ENCODE data around the gene HID1. TPM values are rescaled to one million over a fixed set of nuclear protein-coding genes. Genes with fewer than 3 reads are reported as not detected.
"Not testable (repeated sequence)": the region's sequence is repeated elsewhere in the genome, so short reads cannot be mapped to it uniquely, and the experiment has no call there.

Gene HID1
- total RNA-seq, 1 experiment from 2014 or later = 27.5 TPM

DNA sequence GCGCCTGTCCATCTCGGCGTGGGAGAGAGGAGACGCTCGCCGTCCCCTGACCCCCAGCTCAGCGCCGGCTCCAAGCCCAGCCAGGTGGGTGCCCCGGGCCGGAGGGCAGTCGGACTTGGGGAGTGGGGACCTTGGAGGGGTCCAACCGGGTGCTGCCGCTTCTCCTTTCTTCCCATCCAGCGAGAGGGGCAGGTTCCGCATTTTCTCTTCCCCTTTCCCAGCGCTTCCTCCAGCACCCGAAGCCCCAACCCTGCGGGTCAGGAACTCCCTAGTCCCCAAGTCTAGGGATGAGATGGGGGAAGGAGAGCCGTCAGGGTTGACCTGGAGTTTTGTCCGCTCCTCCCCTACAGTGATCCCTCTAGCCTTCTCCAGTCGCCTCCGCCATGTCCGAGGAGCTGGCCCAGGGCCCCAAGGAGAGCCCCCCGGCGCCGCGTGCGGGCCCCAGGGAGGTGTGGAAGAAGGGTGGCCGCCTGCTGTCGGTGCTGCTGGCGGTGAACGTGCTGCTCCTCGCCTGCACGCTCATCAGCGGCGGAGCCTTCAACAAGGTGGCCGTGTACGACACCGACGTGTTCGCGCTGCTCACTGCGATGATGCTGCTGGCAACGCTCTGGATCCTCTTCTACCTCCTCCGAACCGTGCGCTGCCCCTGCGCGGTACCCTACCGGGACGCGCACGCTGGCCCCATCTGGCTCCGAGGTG is 48.2 kb downstream of the HID1 start, which contains the start of gene OTOP2:
TSS of gene OTOP2 (plus strand) at position 24 of the 699 bp plus-strand sequence. CDS start at position 384, 360 bp downstream.
- DNase-seq (ENCODE audit: low spot score) = no peak

- peak; percentile 51 for DNase-seq (ENCODE audit: low spot score)
These were observed 48.9 kb downstream of the HID1 start for GRCh38 chr17:74923538-74924249.

DNA sequence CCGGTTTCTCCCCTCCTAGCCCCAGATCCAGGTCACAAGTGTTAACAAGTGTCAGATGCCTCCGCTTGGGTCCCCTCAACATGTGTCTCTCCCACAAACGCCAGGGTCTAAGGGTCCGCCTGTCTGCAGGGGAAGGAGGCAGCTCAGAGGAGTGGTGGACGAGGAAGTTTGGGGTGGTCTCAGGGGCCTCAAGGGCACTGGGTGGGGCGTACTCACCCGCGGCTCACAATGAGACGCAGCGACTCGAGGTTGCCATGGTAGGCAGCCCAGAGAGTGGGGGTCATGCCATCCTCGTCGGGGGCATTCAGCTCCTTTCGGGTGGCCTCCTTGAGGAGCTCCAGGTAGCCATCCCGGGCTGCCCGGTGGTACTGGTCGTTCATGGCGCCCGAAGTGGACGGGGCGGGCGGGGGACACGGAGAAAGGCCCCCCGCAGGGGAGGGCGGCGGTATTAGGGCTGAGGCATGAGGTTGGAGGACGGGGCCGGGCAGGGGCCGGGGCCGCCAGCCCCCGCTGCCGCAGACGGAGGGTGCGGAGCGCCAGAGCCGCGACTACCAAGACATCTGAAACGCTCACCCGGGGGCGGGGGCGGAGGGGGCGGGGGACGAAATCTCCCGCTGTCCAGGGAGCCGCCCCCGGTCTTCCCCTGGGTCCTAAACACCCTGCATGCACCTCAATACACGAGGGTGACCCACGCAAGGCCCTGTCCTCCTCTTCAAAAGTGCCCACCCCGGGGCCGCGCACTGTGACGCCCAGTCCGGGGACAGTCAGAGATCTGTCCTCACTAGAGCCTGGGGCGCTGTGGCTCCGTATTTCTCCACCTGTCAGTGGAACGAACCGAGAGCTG is 49.6 kb downstream of the HID1 start, which contains the start of gene USH1G:
TSS of gene USH1G (minus strand) at position 562 of the 844 bp plus-strand sequence. CDS start at position 380, 182 bp downstream.
- no peak for DNase-seq (ENCODE audit: low spot score)

DNA sequence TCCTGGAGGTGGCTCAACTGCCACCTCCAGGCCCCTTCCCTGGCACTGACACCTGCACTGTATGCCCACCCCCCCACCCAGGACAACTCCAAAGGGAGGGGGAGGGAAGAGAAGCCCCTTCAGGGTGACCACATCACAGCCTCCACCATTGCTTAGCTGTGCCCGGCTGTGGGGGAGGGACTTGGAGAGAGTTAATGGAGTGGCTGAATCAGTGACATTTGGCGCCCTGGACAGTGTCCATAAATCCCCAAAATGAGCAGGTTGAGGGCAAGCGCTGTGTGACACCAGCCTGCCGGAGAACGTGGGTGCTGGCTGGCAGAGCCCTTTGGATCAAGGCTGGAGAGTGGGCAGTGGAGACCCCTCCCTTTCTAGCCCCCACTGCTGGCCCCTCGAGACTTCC is 50.4 kb downstream of the HID1 start:
- DNase-seq (ENCODE audit: low spot score) = no peak

DNA sequence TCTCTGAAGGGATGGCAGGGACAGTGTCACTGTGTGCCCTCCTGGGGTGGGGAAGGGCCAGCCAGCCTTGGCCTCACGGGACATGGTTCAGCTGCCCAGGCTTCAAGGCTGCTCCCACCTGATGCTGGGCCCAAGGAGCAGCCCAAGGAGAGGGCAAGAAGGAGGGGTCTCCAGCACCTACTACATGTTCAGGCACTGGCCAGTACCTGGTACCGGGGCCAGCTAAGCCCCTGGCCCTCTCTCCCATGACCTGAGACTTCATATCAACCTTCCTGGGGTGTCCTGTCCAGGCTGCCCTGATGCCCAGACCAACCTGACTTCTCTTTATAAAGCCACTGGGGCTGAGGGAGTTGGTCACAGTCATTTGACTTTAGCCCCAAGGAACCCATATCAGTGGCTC is 50.8 kb downstream of the HID1 start:
- DNase-seq (ENCODE audit: low spot score) = no peak

- DNase-seq (ENCODE audit: low spot score) = no peak
These were observed 51.4 kb downstream of the HID1 start for GRCh38 chr17:74921026-74921681.

DNA sequence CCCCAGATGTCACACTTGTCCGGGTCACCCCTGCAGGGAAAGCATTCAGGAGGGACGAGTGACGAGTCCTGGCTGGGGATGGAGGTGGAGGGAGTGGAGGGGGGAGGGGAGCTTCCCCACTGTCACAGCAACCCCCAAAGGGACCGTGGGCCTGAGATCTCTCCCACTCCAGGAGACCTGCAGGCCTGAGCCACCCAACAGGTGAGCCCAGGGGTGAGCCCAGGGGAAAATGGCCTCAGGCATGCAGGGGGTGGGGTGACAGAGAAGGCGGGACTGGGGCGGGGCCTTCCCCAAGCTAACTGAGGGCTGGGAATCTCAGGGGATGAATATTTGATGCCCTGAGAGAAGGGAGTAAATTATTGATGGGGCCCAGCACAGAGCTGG is 51.9 kb downstream of the HID1 start:
- no peak for DNase-seq (ENCODE audit: low spot score)

DNA sequence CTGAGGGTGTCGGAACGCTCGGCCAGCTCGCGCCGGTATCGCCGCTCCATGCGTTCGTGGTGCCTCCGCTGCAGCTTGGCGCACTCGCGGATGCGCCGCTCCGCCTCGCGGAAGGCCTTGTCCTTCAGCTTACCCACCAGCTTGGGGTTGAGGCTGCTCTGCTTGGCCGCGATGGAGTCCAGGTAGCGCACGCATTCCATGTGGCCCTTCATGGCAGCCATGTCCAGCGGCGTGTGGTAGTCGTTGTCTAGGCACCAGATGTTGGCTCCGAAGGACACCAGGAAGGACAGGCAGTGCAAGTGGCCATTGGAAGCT is 52.3 kb downstream of the HID1 start:
- no peak for DNase-seq (ENCODE audit: low spot score)

DNA sequence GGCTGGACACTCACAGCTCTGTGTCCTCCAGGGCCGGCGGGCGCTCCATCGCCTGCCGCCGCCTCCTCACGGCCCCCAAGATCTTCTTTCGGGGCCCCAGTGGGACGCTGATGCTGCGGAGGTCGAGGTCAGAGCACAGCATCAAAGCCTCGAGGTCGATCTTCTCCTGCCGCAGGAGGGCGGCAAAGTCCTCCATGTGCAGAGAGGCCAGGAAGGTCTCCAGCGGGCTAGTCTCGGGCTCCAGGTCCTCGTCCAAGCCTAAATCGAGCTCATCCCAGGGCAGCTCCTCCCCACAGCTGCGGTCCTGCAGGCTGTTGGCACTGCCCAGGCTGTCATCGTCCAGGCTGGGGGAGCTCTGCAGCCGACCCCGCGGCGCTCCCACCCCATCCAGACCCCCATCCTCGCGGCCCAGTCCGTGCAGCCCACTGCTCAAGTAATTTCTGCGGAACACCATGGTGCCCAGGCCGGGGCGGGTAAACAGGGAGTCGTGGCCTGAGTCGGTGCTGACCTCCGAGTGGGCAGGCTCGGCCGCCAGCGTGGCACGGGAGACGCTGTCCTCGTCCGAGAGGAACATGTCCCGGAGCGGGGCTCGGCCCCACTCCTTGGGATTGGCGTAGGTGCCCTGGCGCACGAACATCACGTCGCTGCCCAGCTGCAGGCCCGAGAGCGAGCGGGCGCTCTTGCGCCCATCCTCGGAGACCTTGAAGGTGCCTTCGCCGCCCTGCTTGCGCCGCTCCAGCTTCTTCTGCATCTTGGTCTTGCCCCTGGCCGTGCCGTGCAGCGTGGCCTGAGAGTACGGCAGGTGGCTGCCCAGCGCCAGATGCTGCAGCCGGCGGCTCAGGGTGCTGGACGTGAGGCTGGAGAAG is 52.9 kb downstream of the HID1 start:
- DNase-seq (ENCODE audit: low spot score) = peak; percentile 32

DNA sequence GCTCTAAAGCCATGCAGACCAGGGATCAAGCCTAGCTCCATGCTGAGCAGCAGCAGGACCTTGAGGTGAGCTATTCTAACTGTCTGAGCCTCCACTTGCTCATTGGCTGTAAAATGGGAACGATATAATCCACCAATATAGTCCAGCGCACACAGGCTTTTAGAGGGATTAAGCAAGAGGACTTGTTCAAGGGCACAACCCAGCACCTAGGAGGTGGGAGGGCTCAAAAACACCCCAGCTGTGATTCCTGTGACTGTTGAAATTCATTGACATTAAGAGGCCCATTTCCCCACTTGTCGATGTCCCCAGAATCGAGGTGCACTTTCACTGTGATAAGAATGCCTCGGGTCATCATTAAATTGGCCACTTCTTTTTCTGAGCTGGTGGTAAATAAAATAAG is 53.7 kb downstream of the HID1 start:
- no peak for DNase-seq (ENCODE audit: low spot score)

- DNase-seq (ENCODE audit: low spot score) = no peak
These were observed 55.1 kb downstream of the HID1 start for GRCh38 chr17:74917430-74917829.

DNA sequence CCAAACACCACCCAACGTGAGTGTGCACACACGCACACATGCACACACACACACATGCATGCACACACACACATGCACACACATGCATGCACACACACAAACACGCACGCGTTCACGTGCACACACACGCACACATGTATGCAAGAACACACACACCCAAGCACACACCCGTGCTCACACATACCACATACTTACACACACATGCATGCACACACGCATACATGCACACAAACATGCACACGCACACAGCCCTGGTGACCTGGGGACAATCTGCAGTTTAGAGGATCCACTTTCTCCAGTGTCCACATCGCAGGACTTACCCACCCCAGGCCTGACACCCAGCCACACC is 55.7 kb downstream of the HID1 start:
- no peak for DNase-seq (ENCODE audit: low spot score)

GRCh38 chr17:74916136-74916850 is 56.3 kb downstream of the HID1 start:
- DNase-seq (ENCODE audit: low spot score) = no peak

DNA sequence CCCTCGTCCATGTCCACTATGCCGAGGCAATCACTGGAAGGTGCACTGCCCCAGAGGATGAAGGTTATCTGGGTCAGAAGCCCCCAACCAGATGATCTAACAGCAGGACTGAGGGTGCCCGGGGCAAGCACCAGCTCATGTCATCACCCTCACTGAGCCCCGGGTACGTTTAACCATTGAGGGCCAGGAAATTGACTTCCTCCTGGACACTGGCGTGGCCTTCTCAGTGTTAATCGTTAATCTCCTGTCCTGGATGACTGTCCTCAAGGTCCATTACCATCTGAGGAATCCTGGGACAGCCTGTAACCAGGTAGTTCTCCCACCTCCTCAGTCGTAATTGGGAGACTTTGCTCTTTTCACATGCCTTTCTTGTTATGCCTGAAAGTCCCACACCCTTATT is 61.1 kb downstream of the HID1 start:
- DNase-seq (ENCODE audit: low spot score) = not testable (repeated sequence)

GRCh38 chr17:74909097-74909496 is 63.5 kb downstream of the HID1 start:
- DNase-seq (ENCODE audit: low spot score) = not testable (repeated sequence)

GRCh38 chr17:74907012-74907411 is 65.5 kb downstream of the HID1 start:
- DNase-seq (ENCODE audit: low spot score) = no peak

GRCh38 chr17:74906214-74906793 is 66.3 kb downstream of the HID1 start:
- not testable (repeated sequence) for DNase-seq (ENCODE audit: low spot score)

GRCh38 chr17:74904687-74905409 is 67.7 kb downstream of the HID1 start:
- no peak for DNase-seq (ENCODE audit: low spot score)

DNA sequence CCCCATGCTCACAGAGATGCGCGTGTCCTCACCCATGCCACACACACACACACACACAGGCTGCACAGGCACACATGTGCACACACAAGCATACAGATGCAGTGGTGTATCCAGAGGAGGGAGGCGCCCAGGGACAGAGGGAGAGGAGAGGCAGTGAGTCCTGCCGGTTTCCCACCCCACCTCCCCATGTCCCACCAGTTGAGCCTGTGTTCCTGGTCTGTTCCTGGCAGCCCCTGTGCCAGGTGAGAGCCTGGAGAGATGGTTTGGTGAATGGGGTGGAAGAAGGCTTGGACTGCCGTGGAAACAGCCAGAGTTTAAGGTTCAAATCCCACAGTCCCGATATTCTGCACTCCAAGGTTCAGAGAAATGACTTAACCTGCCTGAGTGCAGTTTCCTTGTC is 68.9 kb downstream of the HID1 start:
- no peak for DNase-seq (ENCODE audit: low spot score)

All from HT-29 (cell line).